G401.6 (cell line): ENCODE results near the gene SLC6A13.
"Not testable (repeated sequence)": the region's sequence is repeated elsewhere in the genome, so short reads cannot be mapped to it uniquely, and the experiment has no call there.

Experiments
- FAIRE-seq: peaks from 2 replicates; lab custom pipeline; 2012; peaks lifted over from hg19 to GRCh38; lab: Jason Lieb, UNC

Gene SLC6A13

GRCh38 chr12:262817-263216, at the start of gene SLC6A13:
TSS of gene SLC6A13 (minus strand) at chr12:262836. CDS start at chr12:260052, 2,784 bp downstream.
- FAIRE-seq: no peak

- FAIRE-seq: no peak
These were observed 45.9 kb upstream of the SLC6A13 start for GRCh38 chr12:308511-308910.

GRCh38 chr12:307406-307805, 44.8 kb upstream of the SLC6A13 start:
- FAIRE-seq: no peak

GRCh38 chr12:304805-305204, 42.2 kb upstream of the SLC6A13 start:
- FAIRE-seq: no peak

GRCh38 chr12:302766-303165, 40.1 kb upstream of the SLC6A13 start:
- not testable (repeated sequence) for FAIRE-seq

GRCh38 chr12:300166-300565, 37.5 kb upstream of the SLC6A13 start:
- not testable (repeated sequence) for FAIRE-seq

- not testable (repeated sequence) for FAIRE-seq
These were observed 36.9 kb upstream of the SLC6A13 start for GRCh38 chr12:299511-299910.

GRCh38 chr12:298059-298458, 35.4 kb upstream of the SLC6A13 start:
- FAIRE-seq: not testable (repeated sequence)

GRCh38 chr12:295132-295531, 32.5 kb upstream of the SLC6A13 start:
- FAIRE-seq: no peak

GRCh38 chr12:293199-293598, 30.6 kb upstream of the SLC6A13 start:
- no peak for FAIRE-seq

GRCh38 chr12:292186-292585, 29.6 kb upstream of the SLC6A13 start:
- FAIRE-seq: no peak

- no peak for FAIRE-seq
These were observed 28.6 kb upstream of the SLC6A13 start for GRCh38 chr12:291153-291723.

GRCh38 chr12:288687-289086, 26.1 kb upstream of the SLC6A13 start:
- FAIRE-seq: no peak

GRCh38 chr12:286531-287300, 24.1 kb upstream of the SLC6A13 start:
- FAIRE-seq: no peak

GRCh38 chr12:278046-278445, 15.4 kb upstream of the SLC6A13 start:
- no peak for FAIRE-seq

- FAIRE-seq: no peak
These were observed 13.2 kb upstream of the SLC6A13 start for GRCh38 chr12:275812-276211.

GRCh38 chr12:273382-273781, 10.7 kb upstream of the SLC6A13 start:
- FAIRE-seq: no peak

GRCh38 chr12:272942-273341, 10.3 kb upstream of the SLC6A13 start:
- FAIRE-seq: no peak

GRCh38 chr12:271161-271560, 8.5 kb upstream of the SLC6A13 start:
- no peak for FAIRE-seq

- no peak for FAIRE-seq
These were observed 6.6 kb upstream of the SLC6A13 start for GRCh38 chr12:269191-269590.

GRCh38 chr12:268483-268840, 5.8 kb upstream of the SLC6A13 start:
- no peak for FAIRE-seq

- no peak for FAIRE-seq
These were observed 5.2 kb upstream of the SLC6A13 start for GRCh38 chr12:267581-268482.

GRCh38 chr12:265096-265495, 2.5 kb upstream of the SLC6A13 start:
- no peak for FAIRE-seq
